ENCODE measurements around the gene IFNA8.

The IFNA8 gene

GRCh38 chr9:21404146-21404545 lies 4.8 kb upstream of the IFNA8 start:
- no peak overlapping the region for H3K9ac ChIP-seq (ENCODE audit: insufficient read length, low read depth)
- H3K36me3 ChIP-seq (ENCODE audit: insufficient read depth, insufficient read length, low read length), result no peaks in the 10 kb centered on the region
- DNase-seq (ENCODE audit: low read depth, low spot score), result no peak

GRCh38 chr9:21412107-21412506 lies 3.2 kb downstream of the IFNA8 start:
- Histone ChIP-seq H3K36me3 (ENCODE audit: insufficient read depth, insufficient read length, low read length) (no peaks in the 10 kb centered on the region), H3K9ac (ENCODE audit: insufficient read length, low read depth) (no peak overlapping the region), H3K4me1 (ENCODE audit: insufficient read depth, insufficient read length) (peaks cover 2% of the 10 kb centered on the region), H3K4me3 (ENCODE audit: insufficient read length, low read depth) (no peak overlapping the region), H3K9me3 (ENCODE audit: insufficient read depth, low read length) (no peaks in the 10 kb centered on the region), H3K27me3 (ENCODE audit: insufficient read depth, insufficient read length) (no peaks in the 10 kb centered on the region)
- DNase-seq (ENCODE audit: low read depth, low spot score), result no peak
- no peak for TF ChIP-seq SUZ12 (IDR thresholded peaks at IDR 0.05; ENCODE audit: extremely low read depth, insufficient read depth, insufficient read length)
- no peak for TF ChIP-seq ZNF274 (IDR thresholded peaks at IDR 0.05; ENCODE audit: low read depth, low read length)
- TF ChIP-seq YY1 (IDR thresholded peaks at IDR 0.05; ENCODE audit: insufficient read depth, insufficient read length), result no peak

More at GRCh38 chr9:21404146-21404545, 4.8 kb upstream of the IFNA8 start:
- Histone ChIP-seq H3K9me3 (ENCODE audit: insufficient read depth, low read length) (no peaks in the 10 kb centered on the region), H3K4me1 (ENCODE audit: insufficient read depth, insufficient read length) (no peaks in the 10 kb centered on the region), H3K4me3 (ENCODE audit: insufficient read length, low read depth) (no peak overlapping the region), H3K27me3 (ENCODE audit: insufficient read depth, insufficient read length) (peaks cover 14% of the 10 kb centered on the region)
- TF ChIP-seq ZNF274 (IDR thresholded peaks at IDR 0.05; ENCODE audit: low read depth, low read length) (no peak), SUZ12 (IDR thresholded peaks at IDR 0.05; ENCODE audit: extremely low read depth, insufficient read depth, insufficient read length) (no peak), YY1 (IDR thresholded peaks at IDR 0.05; ENCODE audit: insufficient read depth, insufficient read length) (no peak)

GRCh38 chr9:21413151-21413550 lies 4.2 kb downstream of the IFNA8 start:
- Histone ChIP-seq H3K9me3 (ENCODE audit: insufficient read depth, low read length) (no peaks in the 10 kb centered on the region), H3K36me3 (ENCODE audit: insufficient read depth, insufficient read length, low read length) (no peaks in the 10 kb centered on the region), H3K9ac (ENCODE audit: insufficient read length, low read depth) (no peak overlapping the region), H3K4me3 (ENCODE audit: insufficient read length, low read depth) (no peak overlapping the region), H3K27me3 (ENCODE audit: insufficient read depth, insufficient read length) (no peaks in the 10 kb centered on the region), H3K4me1 (ENCODE audit: insufficient read depth, insufficient read length) (peaks cover 2% of the 10 kb centered on the region)
- no peak for DNase-seq (ENCODE audit: low read depth, low spot score)
- TF ChIP-seq SUZ12 (IDR thresholded peaks at IDR 0.05; ENCODE audit: extremely low read depth, insufficient read depth, insufficient read length) (no peak), ZNF274 (IDR thresholded peaks at IDR 0.05; ENCODE audit: low read depth, low read length) (no peak), YY1 (IDR thresholded peaks at IDR 0.05; ENCODE audit: insufficient read depth, insufficient read length) (no peak)

- no peak overlapping the region for H3K9ac ChIP-seq (ENCODE audit: insufficient read length, low read depth)
- DNase-seq (ENCODE audit: low read depth, low spot score), result no peak
- no peak overlapping the region for H3K4me3 ChIP-seq (ENCODE audit: insufficient read length, low read depth)
- no peak for TF ChIP-seq SUZ12 (IDR thresholded peaks at IDR 0.05; ENCODE audit: extremely low read depth, insufficient read depth, insufficient read length)
- no peak for TF ChIP-seq YY1 (IDR thresholded peaks at IDR 0.05; ENCODE audit: insufficient read depth, insufficient read length)
- no peak for TF ChIP-seq ZNF274 (IDR thresholded peaks at IDR 0.05; ENCODE audit: low read depth, low read length)
- no peaks in the 10 kb centered on the region for H3K9me3 ChIP-seq (ENCODE audit: insufficient read depth, low read length)
- no peaks in the 10 kb centered on the region for H3K27me3 ChIP-seq (ENCODE audit: insufficient read depth, insufficient read length)
- no peaks in the 10 kb centered on the region for H3K36me3 ChIP-seq (ENCODE audit: insufficient read depth, insufficient read length, low read length)
- H3K4me1 ChIP-seq (ENCODE audit: insufficient read depth, insufficient read length), result peaks cover 2% of the 10 kb centered on the region
Observed at GRCh38 chr9:21413624-21414023, 4.7 kb downstream of the IFNA8 start.

GRCh38 chr9:21414220-21414940 lies 5.5 kb downstream of the IFNA8 start:
- Histone ChIP-seq H3K36me3 (ENCODE audit: insufficient read depth, insufficient read length, low read length) (no peaks in the 10 kb centered on the region), H3K27me3 (ENCODE audit: insufficient read depth, insufficient read length) (no peaks in the 10 kb centered on the region), H3K9me3 (ENCODE audit: insufficient read depth, low read length) (no peaks in the 10 kb centered on the region), H3K9ac (ENCODE audit: insufficient read length, low read depth) (no peak overlapping the region), H3K4me1 (ENCODE audit: insufficient read depth, insufficient read length) (peaks cover 2% of the 10 kb centered on the region), H3K4me3 (ENCODE audit: insufficient read length, low read depth) (no peak overlapping the region)
- TF ChIP-seq ZNF274 (IDR thresholded peaks at IDR 0.05; ENCODE audit: low read depth, low read length) (no peak), SUZ12 (IDR thresholded peaks at IDR 0.05; ENCODE audit: extremely low read depth, insufficient read depth, insufficient read length) (no peak), YY1 (IDR thresholded peaks at IDR 0.05; ENCODE audit: insufficient read depth, insufficient read length) (no peak)
- DNase-seq (ENCODE audit: low read depth, low spot score), result no peak

GRCh38 chr9:21415493-21416267 lies 6.8 kb downstream of the IFNA8 start:
- Histone ChIP-seq H3K9ac (ENCODE audit: insufficient read length, low read depth) (no peak overlapping the region), H3K27me3 (ENCODE audit: insufficient read depth, insufficient read length) (no peaks in the 10 kb centered on the region)

GRCh38 chr9:21428235-21428634 lies 19.3 kb downstream of the IFNA8 start:
- H3K4me1 ChIP-seq (ENCODE audit: insufficient read depth, insufficient read length), result no peaks in the 10 kb centered on the region
- no peak for TF ChIP-seq SUZ12 (IDR thresholded peaks at IDR 0.05; ENCODE audit: extremely low read depth, insufficient read depth, insufficient read length)
- H3K9me3 ChIP-seq (ENCODE audit: insufficient read depth, low read length), result no peaks in the 10 kb centered on the region

More at GRCh38 chr9:21415493-21416267, 6.8 kb downstream of the IFNA8 start:
- no peaks in the 10 kb centered on the region for H3K9me3 ChIP-seq (ENCODE audit: insufficient read depth, low read length)
- H3K36me3 ChIP-seq (ENCODE audit: insufficient read depth, insufficient read length, low read length), result no peaks in the 10 kb centered on the region
- DNase-seq (ENCODE audit: low read depth, low spot score), result no peak
- TF ChIP-seq ZNF274 (IDR thresholded peaks at IDR 0.05; ENCODE audit: low read depth, low read length) (no peak), SUZ12 (IDR thresholded peaks at IDR 0.05; ENCODE audit: extremely low read depth, insufficient read depth, insufficient read length) (no peak), YY1 (IDR thresholded peaks at IDR 0.05; ENCODE audit: insufficient read depth, insufficient read length) (no peak)
- H3K4me1 ChIP-seq (ENCODE audit: insufficient read depth, insufficient read length), result peaks cover 2% of the 10 kb centered on the region
- H3K4me3 ChIP-seq (ENCODE audit: insufficient read length, low read depth), result no peak overlapping the region

More at GRCh38 chr9:21428235-21428634, 19.3 kb downstream of the IFNA8 start:
- no peaks in the 10 kb centered on the region for H3K27me3 ChIP-seq (ENCODE audit: insufficient read depth, insufficient read length)
- H3K4me3 ChIP-seq (ENCODE audit: insufficient read length, low read depth), result no peak overlapping the region
- H3K36me3 ChIP-seq (ENCODE audit: insufficient read depth, insufficient read length, low read length), result no peaks in the 10 kb centered on the region
- no peak for DNase-seq (ENCODE audit: low read depth, low spot score)
- no peak overlapping the region for H3K9ac ChIP-seq (ENCODE audit: insufficient read length, low read depth)

Measured in NT2/D1 (cell line).